Activated effector memory CD4-positive, alpha-beta T cell treated with anti-CD3 and anti-CD28 coated beads, Interleukin-2, amount 50 U/mL, for 16 hours (primary cell): ENCODE data around the gene PPP2R3A.
A peak's percentile ranks its signal among the peaks of the same experiment; 100 is the strongest.
"Not testable (repeated sequence)": the region's sequence is repeated elsewhere in the genome, so short reads cannot be mapped to it uniquely, and the experiment has no call there.

Experiments
- DNase-seq: peaks from one replicate; pipeline ENCODE4 v3.0.0-alpha.2; 2020

The PPP2R3A gene

DNA sequence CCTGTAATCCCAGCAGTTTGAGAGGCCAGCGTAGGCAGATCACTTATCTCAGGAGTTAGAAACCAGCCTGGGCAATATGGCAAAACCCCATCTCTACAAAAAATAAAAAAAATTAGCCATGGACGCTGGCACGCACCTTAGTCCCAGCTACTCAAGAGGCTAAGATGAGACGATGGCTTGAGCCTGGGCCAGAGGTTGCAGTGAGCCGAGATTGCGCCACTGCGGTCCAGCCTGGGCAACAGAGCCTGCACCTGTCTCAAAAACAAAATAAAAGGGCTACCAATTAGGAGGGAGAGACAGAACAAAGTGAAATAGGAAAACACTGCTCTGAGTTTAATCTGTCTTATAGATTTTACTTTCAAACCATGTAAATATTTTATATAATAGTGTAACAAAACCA lies 196.8 kb downstream of the PPP2R3A start:
- no peak for DNase-seq

GRCh38 chr3:136163607-136164006 lies 198.1 kb downstream of the PPP2R3A start:
- DNase-seq: not testable (repeated sequence)

GRCh38 chr3:136166507-136166906 lies 201.0 kb downstream of the PPP2R3A start:
- no peak for DNase-seq

DNA sequence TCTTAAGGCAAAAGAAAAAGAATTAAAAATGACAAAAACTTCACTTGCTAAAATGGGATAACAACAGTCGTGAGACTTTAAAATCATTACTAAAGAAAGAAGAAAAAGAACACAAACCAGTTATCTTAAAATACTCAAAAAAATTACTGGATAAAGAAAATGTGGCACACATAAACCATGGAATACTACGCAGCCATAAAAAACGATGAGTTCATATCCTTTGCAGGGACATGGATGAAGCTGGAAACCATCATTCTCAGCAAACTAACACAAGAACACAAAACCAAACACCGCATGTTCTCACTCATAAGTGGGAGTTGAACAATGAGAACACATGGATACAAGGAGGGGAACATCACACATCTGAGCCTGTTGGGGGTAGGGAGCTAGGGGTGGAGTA lies 202.7 kb downstream of the PPP2R3A start:
- DNase-seq: not testable (repeated sequence)

DNA sequence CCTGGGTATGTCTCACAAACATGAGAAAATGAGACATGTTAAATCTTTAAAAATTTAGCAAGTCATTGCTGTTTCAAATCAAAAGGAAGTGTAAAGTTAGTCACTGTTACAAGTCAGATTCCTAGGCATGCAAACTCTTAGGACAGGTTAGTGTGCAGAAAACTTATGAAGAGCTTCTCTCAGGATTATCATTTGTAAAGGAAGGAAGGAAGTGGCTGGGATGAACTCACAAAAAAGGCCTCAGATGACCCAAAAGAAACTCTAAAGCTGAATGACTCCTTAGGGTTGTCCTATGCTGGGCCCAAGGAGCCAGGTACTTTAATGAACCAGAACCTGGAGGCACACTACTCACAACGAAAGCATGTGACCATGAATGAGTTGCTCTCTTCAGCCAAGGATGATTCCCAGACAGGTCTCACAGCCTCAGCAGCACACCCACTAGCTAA lies 205.6 kb downstream of the PPP2R3A start:
- DNase-seq: no peak

GRCh38 chr3:136173939-136174490 lies 208.5 kb downstream of the PPP2R3A start:
- DNase-seq: no peak

DNA sequence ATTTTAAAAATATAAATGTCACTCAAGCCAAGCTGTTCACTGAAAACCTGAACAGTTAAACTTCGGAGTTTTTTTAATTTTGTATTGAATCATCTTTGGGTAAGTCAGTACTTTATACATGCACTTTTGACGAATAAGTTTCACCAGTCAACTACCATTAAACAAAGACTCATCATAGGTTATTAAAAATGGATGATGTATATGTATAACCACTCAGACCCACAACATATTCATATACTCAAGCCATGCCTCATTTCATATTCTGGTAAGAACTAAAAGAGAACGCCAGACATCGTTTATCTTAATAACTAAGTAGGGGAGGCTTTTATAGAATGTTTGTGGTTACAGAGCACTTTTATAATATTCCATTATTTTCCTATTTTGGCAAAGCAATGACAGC lies 212.3 kb downstream of the PPP2R3A start:
- no peak for DNase-seq

- peak; percentile 53 for DNase-seq
Observed at GRCh38 chr3:136181741-136182140, 216.2 kb downstream of the PPP2R3A start.

- DNase-seq: no peak
Observed at GRCh38 chr3:136184703-136185102, 219.2 kb downstream of the PPP2R3A start.

GRCh38 chr3:136186344-136186743 lies 220.8 kb downstream of the PPP2R3A start:
- DNase-seq: peak; percentile 70

GRCh38 chr3:136186846-136187245 lies 221.3 kb downstream of the PPP2R3A start:
- no peak for DNase-seq

GRCh38 chr3:136187868-136188267 lies 222.3 kb downstream of the PPP2R3A start:
- no peak for DNase-seq

DNA sequence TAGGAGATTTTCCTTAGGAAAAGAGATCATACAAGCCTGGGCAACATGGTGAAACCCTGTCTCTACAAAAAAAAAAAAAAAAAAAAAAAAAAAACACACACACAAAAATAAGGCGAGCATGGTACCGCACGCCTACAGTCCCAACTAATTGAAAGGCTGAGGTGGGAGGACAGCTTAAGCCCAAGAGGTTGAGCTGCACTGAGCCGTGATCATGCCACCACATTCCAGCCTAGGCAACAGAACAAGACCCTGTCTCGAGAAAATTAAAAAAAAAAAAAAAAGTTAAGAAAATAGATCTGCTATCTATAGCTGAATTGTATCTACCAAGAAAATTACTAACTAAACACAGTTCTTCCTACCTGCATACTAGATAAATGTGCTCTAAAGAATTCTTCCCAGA lies 223.5 kb downstream of the PPP2R3A start:
- no peak for DNase-seq

DNA sequence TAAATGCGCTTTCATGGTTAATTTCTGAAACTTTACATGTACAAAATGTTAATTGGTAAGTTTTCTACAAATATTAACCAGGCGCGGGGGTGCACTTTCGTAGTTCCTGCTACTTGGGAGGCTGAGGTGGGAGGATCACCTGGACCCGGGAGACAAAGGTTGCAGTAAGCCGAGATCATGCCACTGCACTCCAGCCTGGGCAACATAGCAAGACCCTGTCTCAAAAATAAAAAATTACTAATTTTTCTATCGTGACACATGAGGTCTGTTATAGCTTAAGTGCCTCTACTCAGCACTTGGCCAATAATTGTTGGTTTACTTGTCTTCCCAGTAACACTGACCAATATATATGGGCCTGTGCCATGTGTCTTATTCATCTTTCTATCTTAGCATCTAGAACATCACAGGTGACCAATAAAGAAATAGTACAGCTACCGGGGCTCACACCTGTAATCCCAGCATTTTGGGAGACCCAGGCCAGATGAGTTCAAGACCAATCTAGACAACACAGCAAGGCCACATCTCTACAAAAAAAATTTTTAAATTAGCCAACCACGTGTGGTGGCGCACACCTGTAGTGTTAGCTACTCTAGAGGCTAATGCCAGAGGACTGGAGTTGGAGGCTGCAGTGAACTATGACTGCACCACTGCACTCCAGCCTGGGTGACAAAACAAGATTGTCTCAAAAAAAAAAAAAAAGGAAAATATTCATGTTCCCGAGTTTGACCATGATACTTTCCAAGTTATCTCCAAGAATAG lies 224.5 kb downstream of the PPP2R3A start:
- no peak for DNase-seq

- not testable (repeated sequence) for DNase-seq
Observed at GRCh38 chr3:136192195-136192594, 226.7 kb downstream of the PPP2R3A start.

GRCh38 chr3:136192831-136193230 lies 227.3 kb downstream of the PPP2R3A start:
- no peak for DNase-seq

GRCh38 chr3:136193278-136194054 lies 227.9 kb downstream of the PPP2R3A start:
- no peak for DNase-seq

DNA sequence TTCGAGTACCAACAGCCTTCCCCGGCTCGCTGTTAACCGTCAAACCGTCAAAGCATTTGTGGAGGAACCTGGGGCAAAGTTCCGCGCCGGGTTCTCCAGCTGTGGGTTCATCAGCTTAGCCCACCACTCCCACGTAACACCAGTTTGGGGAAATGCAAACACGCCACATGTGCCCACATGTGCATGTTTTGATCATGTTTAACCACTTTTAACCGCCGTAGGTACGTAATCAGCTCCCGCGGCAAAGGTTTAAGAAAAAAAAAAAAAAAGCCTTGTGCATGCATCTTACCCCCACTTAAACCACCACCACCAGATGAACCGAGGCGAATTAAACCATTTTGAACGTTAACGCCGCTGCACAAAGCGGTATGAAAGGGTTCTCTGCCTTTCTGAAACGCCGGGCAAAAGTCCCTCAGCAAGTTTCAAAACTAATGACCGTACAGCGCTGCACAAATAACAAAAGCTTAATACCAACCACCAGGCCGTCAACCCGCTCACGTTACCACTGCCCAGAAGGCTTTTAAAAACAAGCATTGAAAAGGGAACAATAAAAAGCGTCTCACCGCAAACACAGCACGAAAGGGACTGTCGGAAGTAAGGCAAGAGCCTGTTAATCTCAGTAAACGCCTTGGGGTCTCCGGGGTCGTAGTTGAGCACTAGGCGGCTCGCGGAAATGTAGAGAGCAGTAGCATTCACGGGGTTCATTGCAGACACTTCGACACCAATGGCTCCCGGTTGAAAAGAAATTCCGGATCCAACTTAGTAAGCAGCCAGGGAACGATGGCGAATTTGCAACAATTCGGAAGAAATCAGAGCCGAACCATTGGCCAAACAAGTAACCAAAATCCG lies 229.1 kb downstream of the PPP2R3A start:
- DNase-seq: peak; percentile 89

GRCh38 chr3:136195258-136196063 lies 229.9 kb downstream of the PPP2R3A start:
- peak; percentile 92 for DNase-seq

DNA sequence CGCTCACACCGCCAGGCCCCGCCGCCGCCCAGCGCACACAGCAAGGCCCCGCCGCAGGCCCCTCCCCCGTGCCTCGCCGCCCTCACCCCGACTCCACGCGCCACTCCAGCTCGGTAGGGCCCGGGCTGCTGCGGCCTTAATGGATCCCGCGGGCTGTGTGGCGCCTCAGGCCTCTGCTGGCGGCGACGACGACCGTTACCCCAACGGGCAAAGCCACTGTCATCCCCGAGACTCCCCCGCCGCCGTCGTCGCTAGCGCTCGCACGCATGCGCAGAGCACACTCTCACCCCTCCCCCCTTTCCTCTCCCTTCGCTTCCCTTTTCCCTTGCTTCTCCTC lies 230.5 kb downstream of the PPP2R3A start, which contains the start of gene MSL2:
TSS of gene MSL2 (minus strand) at position 272 of the 337 bp plus-strand sequence. CDS start 1,222 bp downstream, outside the sequence.
- DNase-seq: no peak

- DNase-seq: peak; percentile 99
Observed at GRCh38 chr3:136196401-136197158, 231.1 kb downstream of the PPP2R3A start.
